ENCODE results near the gene KIAA1328.

- TF ChIP-seq POLR2A (IDR thresholded peaks at IDR 0.05) (no peak), CTCF (IDR thresholded peaks at IDR 0.05) (no peak)
Observed at GRCh38 chr18:36900466-36900865, 71.5 kb downstream of the KIAA1328 start.

Data from vagina (tissue), 2 donors.